ENCODE results near the gene TTLL10. TPM values are rescaled to one million over a fixed set of nuclear protein-coding genes. Genes with fewer than 3 reads are reported as not detected.
"Not testable (repeated sequence)": the region's sequence is repeated elsewhere in the genome, so short reads cannot be mapped to it uniquely, and the experiment has no call there.

Gene TTLL10
- total RNA-seq, 2 experiments from 2014 or later, result not detected

GRCh38 chr1:1148061-1148460 is 25.6 kb upstream of the TTLL10 start:
- H3K4me3 Mint-ChIP-seq, result no peak overlapping the region
- peak overlapping the region; percentile 34 for H3K27ac Mint-ChIP-seq
- H3K27me3 Mint-ChIP-seq, result no peaks in the 10 kb centered on the region
- H3K4me1 Mint-ChIP-seq, result peaks cover 15% of the 10 kb centered on the region
- no peak for DNase-seq
- H3K9me3 Mint-ChIP-seq, result peaks cover 11% of the 10 kb centered on the region
- peaks cover 2% of the 10 kb centered on the region for H3K36me3 Mint-ChIP-seq

- Mint-ChIP-seq H3K9me3 (peaks cover 16% of the 10 kb centered on the region), H3K27ac (no peak overlapping the region), H3K27me3 (no peaks in the 10 kb centered on the region), H3K4me1 (peaks cover 11% of the 10 kb centered on the region), H3K36me3 (peaks cover 7% of the 10 kb centered on the region), H3K4me3 (no peak overlapping the region)
- DNase-seq, result no peak
Observed at GRCh38 chr1:1148569-1148968, 25.1 kb upstream of the TTLL10 start.

- H3K27ac Mint-ChIP-seq, result no peak overlapping the region
- H3K36me3 Mint-ChIP-seq, result peaks cover 7% of the 10 kb centered on the region
- DNase-seq, result no peak
- H3K27me3 Mint-ChIP-seq, result no peaks in the 10 kb centered on the region
- H3K4me3 Mint-ChIP-seq, result no peak overlapping the region
- peaks cover 4% of the 10 kb centered on the region for H3K4me1 Mint-ChIP-seq
- peaks cover 20% of the 10 kb centered on the region for H3K9me3 Mint-ChIP-seq
Observed at GRCh38 chr1:1149416-1149815, 24.3 kb upstream of the TTLL10 start.

GRCh38 chr1:1150100-1150499 is 23.6 kb upstream of the TTLL10 start:
- no peak overlapping the region for H3K4me3 Mint-ChIP-seq
- peaks cover 3% of the 10 kb centered on the region for H3K4me1 Mint-ChIP-seq
- no peak overlapping the region for H3K27ac Mint-ChIP-seq
- H3K36me3 Mint-ChIP-seq, result peaks cover 7% of the 10 kb centered on the region
- DNase-seq, result no peak
- peaks cover 20% of the 10 kb centered on the region for H3K9me3 Mint-ChIP-seq
- H3K27me3 Mint-ChIP-seq, result no peaks in the 10 kb centered on the region

- Mint-ChIP-seq H3K27me3 (no peaks in the 10 kb centered on the region), H3K9me3 (peaks cover 20% of the 10 kb centered on the region), H3K4me3 (no peak overlapping the region), H3K4me1 (no peaks in the 10 kb centered on the region), H3K36me3 (peaks cover 7% of the 10 kb centered on the region), H3K27ac (no peak overlapping the region)
- DNase-seq, result no peak
Observed at GRCh38 chr1:1151306-1151705, 22.4 kb upstream of the TTLL10 start.

- H3K27ac Mint-ChIP-seq, result peak overlapping the region; percentile 43
- not testable (repeated sequence) for H3K27me3 Mint-ChIP-seq
Observed at GRCh38 chr1:1152431-1152830, 21.2 kb upstream of the TTLL10 start.

GRCh38 chr1:1153215-1153614 is 20.5 kb upstream of the TTLL10 start:
- H3K36me3 Mint-ChIP-seq, H3K27me3 Mint-ChIP-seq, H3K4me1 Mint-ChIP-seq, DNase-seq: not testable (repeated sequence)
- peak overlapping the region; percentile 36 for H3K4me3 Mint-ChIP-seq
- H3K9me3 Mint-ChIP-seq, result peaks cover 20% of the 10 kb centered on the region
- peak overlapping the region; percentile 65 for H3K27ac Mint-ChIP-seq

More at GRCh38 chr1:1152431-1152830, 21.2 kb upstream of the TTLL10 start:
- not testable (repeated sequence) for H3K4me1 Mint-ChIP-seq, H3K36me3 Mint-ChIP-seq, H3K4me3 Mint-ChIP-seq, DNase-seq
- peaks cover 20% of the 10 kb centered on the region for H3K9me3 Mint-ChIP-seq

GRCh38 chr1:1153874-1154273 is 19.8 kb upstream of the TTLL10 start:
- DNase-seq, result no peak
- H3K27ac Mint-ChIP-seq, result no peak overlapping the region
- H3K36me3 Mint-ChIP-seq, result peaks cover 7% of the 10 kb centered on the region
- H3K27me3 Mint-ChIP-seq, result no peaks in the 10 kb centered on the region
- H3K9me3 Mint-ChIP-seq, result peaks cover 20% of the 10 kb centered on the region
- H3K4me3 Mint-ChIP-seq, result no peak overlapping the region
- peaks cover 1% of the 10 kb centered on the region for H3K4me1 Mint-ChIP-seq

GRCh38 chr1:1155258-1155657 is 18.4 kb upstream of the TTLL10 start:
- H3K27ac Mint-ChIP-seq, result no peak overlapping the region

GRCh38 chr1:1156140-1157032 is 17.3 kb upstream of the TTLL10 start:
- Mint-ChIP-seq H3K27ac (peak overlapping the region; percentile 51), H3K9me3 (peaks cover 20% of the 10 kb centered on the region), H3K36me3 (peaks cover 7% of the 10 kb centered on the region), H3K4me3 (no peak overlapping the region), H3K4me1 (peaks cover 1% of the 10 kb centered on the region), H3K27me3 (no peaks in the 10 kb centered on the region)
- DNase-seq, result no peak

More at GRCh38 chr1:1155258-1155657, 18.4 kb upstream of the TTLL10 start:
- peaks cover 1% of the 10 kb centered on the region for H3K4me1 Mint-ChIP-seq
- peaks cover 20% of the 10 kb centered on the region for H3K9me3 Mint-ChIP-seq
- H3K36me3 Mint-ChIP-seq, result peaks cover 7% of the 10 kb centered on the region
- DNase-seq, result no peak
- no peaks in the 10 kb centered on the region for H3K27me3 Mint-ChIP-seq
- H3K4me3 Mint-ChIP-seq, result no peak overlapping the region

- H3K4me3 Mint-ChIP-seq, result no peak overlapping the region
- no peak overlapping the region for H3K27ac Mint-ChIP-seq
- H3K27me3 Mint-ChIP-seq, result no peaks in the 10 kb centered on the region
- H3K4me1 Mint-ChIP-seq, result peaks cover 1% of the 10 kb centered on the region
- peaks cover 20% of the 10 kb centered on the region for H3K9me3 Mint-ChIP-seq
- no peak for DNase-seq
- H3K36me3 Mint-ChIP-seq, result peaks cover 7% of the 10 kb centered on the region
Observed at GRCh38 chr1:1157033-1157365, 16.7 kb upstream of the TTLL10 start.

- Mint-ChIP-seq H3K36me3 (peaks cover 7% of the 10 kb centered on the region), H3K9me3 (peaks cover 15% of the 10 kb centered on the region), H3K27me3 (no peaks in the 10 kb centered on the region), H3K4me1 (peaks cover 1% of the 10 kb centered on the region), H3K27ac (no peak overlapping the region), H3K4me3 (peak overlapping the region; percentile 72)
- DNase-seq, result peak; percentile 70
Observed at GRCh38 chr1:1157426-1157913, 16.2 kb upstream of the TTLL10 start.

- Mint-ChIP-seq H3K36me3 (peaks cover 4% of the 10 kb centered on the region), H3K4me1 (peaks cover 1% of the 10 kb centered on the region), H3K27ac (peak overlapping the region; percentile 48), H3K9me3 (peaks cover 9% of the 10 kb centered on the region), H3K27me3 (no peaks in the 10 kb centered on the region), H3K4me3 (peak overlapping the region; percentile 42)
- DNase-seq, result peak; percentile 43
Observed at GRCh38 chr1:1157914-1158710, 15.6 kb upstream of the TTLL10 start.

GRCh38 chr1:1160281-1160930 is 13.3 kb upstream of the TTLL10 start:
- no peaks in the 10 kb centered on the region for H3K9me3 Mint-ChIP-seq
- H3K27me3 Mint-ChIP-seq, result no peaks in the 10 kb centered on the region
- DNase-seq, result no peak
- no peak overlapping the region for H3K4me3 Mint-ChIP-seq
- H3K27ac Mint-ChIP-seq, result no peak overlapping the region
- peaks cover 1% of the 10 kb centered on the region for H3K4me1 Mint-ChIP-seq
- no peaks in the 10 kb centered on the region for H3K36me3 Mint-ChIP-seq
